GM13977 (cell line): ENCODE results near the gene CLSTN2.
A peak's percentile ranks its signal among the peaks of the same experiment; 100 is the strongest.

ENCODE experiments used
- DNase-seq: peaks from one replicate; pipeline ENCODE4 v3.0.0; 2012; ENCODE audit warnings: low spot score
- CTCF ChIP-seq: IDR thresholded peaks from 2 replicates; pipeline ENCODE4 v1.5.1; 2012; ENCODE audit warnings: mild to moderate bottlenecking, control low read depth; ENCODE audit not compliant: insufficient read depth; ENCODE audit errors: extremely low read depth, missing control alignments
- in situ Hi-C: fragments of 300-500 bp; cut with MboI; formaldehyde crosslinking; loops from one replicate; pipeline ENCODE4 v1.12.0; 2022; ENCODE audit warnings: low sequenced_read_pairs, low pct_unique_long_range_greater_than_20kb, mixed read lengths, inconsistent platforms; ENCODE audit not compliant: unreplicated experiment

The CLSTN2 gene

DNA sequence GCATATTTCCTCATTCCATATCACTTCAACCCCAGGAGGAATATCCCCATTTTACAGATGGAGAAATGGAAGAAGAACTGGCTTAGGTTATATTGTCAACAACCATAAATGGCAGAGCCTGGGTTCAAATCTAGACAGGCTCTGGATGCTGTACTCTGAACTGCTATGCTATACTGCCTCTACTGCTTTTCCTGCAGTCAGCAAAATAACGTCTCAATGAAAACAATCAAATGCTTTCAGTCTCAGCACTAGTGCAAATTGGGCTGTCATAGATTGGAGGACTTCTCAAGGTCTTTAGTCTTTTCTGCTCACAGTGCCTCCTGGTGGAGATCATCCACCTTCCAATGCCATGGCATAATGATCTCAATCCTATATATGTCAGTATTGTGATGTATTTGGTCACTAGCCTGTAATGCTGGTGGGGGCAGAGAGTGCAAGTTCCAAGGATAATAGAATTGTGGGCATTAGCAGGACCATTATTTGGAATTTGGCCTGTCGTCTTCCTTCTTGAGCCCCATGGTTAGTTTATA, 285.0 kb downstream of the CLSTN2 start:
- in situ Hi-C loops = no loop called here
- peak; percentile 48 for TF ChIP-seq CTCF
- peak; percentile 23 for DNase-seq

DNA sequence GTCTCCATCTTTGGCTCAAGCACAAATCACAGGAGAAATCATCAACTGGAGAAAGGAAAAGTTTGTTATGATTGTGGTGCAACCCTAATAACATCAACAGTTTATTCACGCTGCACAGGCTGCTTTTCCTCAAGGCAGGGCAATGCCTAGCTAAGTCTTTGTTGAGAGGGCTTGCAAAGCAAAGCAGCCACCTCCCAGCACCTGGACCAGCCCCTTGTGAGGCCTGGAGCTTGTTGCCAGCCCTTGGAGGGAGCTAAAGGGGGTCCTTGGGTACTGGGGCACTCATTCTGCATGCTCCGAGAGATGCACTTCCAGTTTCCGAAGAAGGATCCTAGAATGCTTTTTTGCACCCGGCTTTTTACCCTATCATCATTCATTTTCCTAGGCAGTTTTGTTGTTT, 288.2 kb downstream of the CLSTN2 start:
- no peak for TF ChIP-seq CTCF
- in situ Hi-C loops = no loop called here
- no peak for DNase-seq

GRCh38 chr3:140223631-140224030, 288.6 kb downstream of the CLSTN2 start:
- in situ Hi-C loops = no loop called here
- TF ChIP-seq CTCF = no peak
- DNase-seq = no peak

- in situ Hi-C loops = no loop called here
These were observed 289.3 kb downstream of the CLSTN2 start for GRCh38 chr3:140224307-140224706.

DNA sequence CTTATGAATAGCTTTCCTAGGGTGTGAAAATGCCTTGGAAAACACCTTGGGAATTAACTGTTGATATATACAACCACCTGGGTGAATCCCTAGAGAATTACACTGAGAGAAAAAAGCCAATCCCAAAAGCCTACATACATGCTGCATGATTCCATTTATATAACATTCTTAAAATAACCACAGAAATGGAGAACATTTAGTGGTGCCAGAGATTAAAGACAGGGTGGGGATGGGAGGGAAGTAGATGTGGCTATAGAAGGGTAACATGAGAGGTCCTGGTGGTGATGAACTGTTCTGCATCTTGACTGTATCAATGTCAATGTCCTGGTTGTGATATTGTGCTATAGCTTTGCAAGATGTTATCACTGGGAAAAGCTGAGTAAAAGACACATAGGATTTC, 291.0 kb downstream of the CLSTN2 start:
- no peak for DNase-seq
- in situ Hi-C loops = no loop called here
- no peak for TF ChIP-seq CTCF

More at GRCh38 chr3:140224307-140224706, 289.3 kb downstream of the CLSTN2 start:
- TF ChIP-seq CTCF = no peak
- DNase-seq = no peak

DNA sequence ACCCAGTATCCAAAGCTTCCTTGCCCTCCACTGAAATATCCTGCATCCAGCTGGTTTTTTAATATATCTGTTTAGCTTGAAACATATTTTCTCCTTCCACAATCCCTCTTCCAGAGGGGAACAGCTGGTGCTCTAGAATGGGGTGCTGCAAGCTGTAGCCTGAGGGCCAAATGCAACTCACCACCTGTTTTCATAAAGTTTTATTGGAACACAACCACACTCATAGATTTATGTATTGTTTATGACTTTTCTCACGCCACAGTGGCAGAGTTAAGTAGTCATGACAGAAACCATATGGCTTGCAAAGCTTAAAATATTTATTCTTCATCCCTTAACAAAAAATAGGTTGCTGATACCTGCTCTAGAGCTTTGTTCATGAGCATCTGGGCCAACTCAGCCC, 298.7 kb downstream of the CLSTN2 start:
- no peak for DNase-seq
- in situ Hi-C loops = no loop called here
- TF ChIP-seq CTCF = no peak

DNA sequence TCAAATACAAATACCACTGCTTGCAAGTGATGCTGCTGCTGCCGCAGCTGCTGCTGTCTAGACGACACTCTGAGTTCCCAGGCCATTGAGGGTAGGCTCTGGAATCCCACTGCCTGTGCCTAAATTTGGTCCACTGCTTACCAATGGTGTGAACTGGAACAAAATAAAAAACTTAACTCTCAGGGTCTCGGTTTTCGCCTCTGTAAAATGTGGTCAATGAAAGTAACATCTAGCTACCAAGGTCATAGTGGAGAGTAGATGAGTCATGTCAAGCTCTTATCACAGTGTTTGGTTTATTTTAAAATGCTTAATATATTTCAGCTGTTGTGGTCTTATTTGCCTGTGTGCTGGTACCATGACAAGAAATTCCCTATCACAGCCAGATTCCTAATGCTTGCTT, 299.3 kb downstream of the CLSTN2 start:
- no peak for TF ChIP-seq CTCF
- in situ Hi-C loops = no loop called here

More for the DNA sequence above, 299.3 kb downstream of the CLSTN2 start:
- no peak for DNase-seq
